Keratinocyte (primary cell): ENCODE results near the gene PLGRKT. TPM values are rescaled to one million over a fixed set of nuclear protein-coding genes. Genes with fewer than 3 reads are reported as not detected.

ENCODE experiments used
- DNase-seq: peaks from one replicate; pipeline ENCODE4 v3.0.0-alpha.2; 2011; ENCODE audit warnings: low read depth, missing footprints, low spot score
- FAIRE-seq: peaks from 2 replicates; lab custom pipeline; 2011; peaks lifted over from hg19 to GRCh38; lab: Jason Lieb, UNC
- H2AFZ ChIP-seq: 2 replicates; pipeline ENCODE4 v1.6.0; 2012; ENCODE audit warnings: low read length, control low read depth, inconsistent platforms; ENCODE audit not compliant: control insufficient read depth
- H3K27ac ChIP-seq: 2 replicates; pipeline ENCODE4 v1.5.1; 2011; ENCODE audit warnings: low read length; ENCODE audit not compliant: control insufficient read depth, insufficient read depth
- H3K27me3 ChIP-seq: 3 replicates; pipeline ENCODE4 v1.6.0; 2011; ENCODE audit warnings: low read length; ENCODE audit not compliant: control insufficient read depth, insufficient read depth; ENCODE audit errors: extremely low read depth
- H3K36me3 ChIP-seq, 2 experiments: 2 replicates in 1 of 2; 3 replicates in 1 of 2; pipeline ENCODE4 v1.5.1; 2011; ENCODE audit warnings: low read length in 2 of 2, mild to moderate bottlenecking in 1 of 2; ENCODE audit not compliant: control insufficient read depth in 2 of 2, insufficient read depth in 2 of 2; ENCODE audit errors: extremely low read depth in 1 of 2
- H3K4me1 ChIP-seq: 3 replicates; pipeline ENCODE4 v1.5.1; 2011; ENCODE audit warnings: low read length; ENCODE audit not compliant: control insufficient read depth, insufficient read depth; ENCODE audit errors: extremely low read depth
- H3K4me2 ChIP-seq: 3 replicates; pipeline ENCODE4 v1.6.0; 2011; ENCODE audit warnings: low read depth, low read length; ENCODE audit not compliant: control insufficient read depth, insufficient read depth; ENCODE audit errors: extremely low read depth
- H3K4me3 ChIP-seq, 3 experiments: fragments of 200-600 bp in 1 of 3; sonication (generic) in 1 of 3; 2 replicates in 2 of 3; 3 replicates in 1 of 3; pipeline ENCODE4 v1.5.1; 2011 to 2016; ENCODE audit warnings: low read length in 3 of 3, mild to moderate bottlenecking in 3 of 3, control low read depth in 2 of 3, inconsistent platforms in 1 of 3, low read depth in 1 of 3, mixed read lengths in 1 of 3, mixed run types in 1 of 3, moderate library complexity in 1 of 3; ENCODE audit not compliant: control insufficient read depth in 2 of 3, insufficient read depth in 2 of 3; ENCODE audit errors: extremely low read depth in 1 of 3
- H3K79me2 ChIP-seq: 2 replicates; pipeline ENCODE4 v1.6.0; 2012; ENCODE audit warnings: low read length; ENCODE audit not compliant: control insufficient read depth, insufficient read depth
- H3K9ac ChIP-seq: 3 replicates; pipeline ENCODE4 v1.6.0; 2011; ENCODE audit warnings: low read length; ENCODE audit not compliant: control insufficient read depth, insufficient read depth; ENCODE audit errors: extremely low read depth
- H3K9me1 ChIP-seq: 3 replicates; pipeline ENCODE4 v1.6.0; 2011; ENCODE audit warnings: low read length; ENCODE audit not compliant: control insufficient read depth, insufficient read depth; ENCODE audit errors: extremely low read depth
- H3K9me3 ChIP-seq: 2 replicates; pipeline ENCODE4 v1.5.1; 2012; ENCODE audit warnings: low read depth, low read length; ENCODE audit not compliant: control insufficient read depth
- H4K20me1 ChIP-seq: 3 replicates; pipeline ENCODE4 v1.6.0; 2011; ENCODE audit warnings: low read length; ENCODE audit not compliant: control insufficient read depth, insufficient read depth; ENCODE audit errors: extremely low read depth
- CTCF ChIP-seq, 3 experiments: IDR thresholded peaks in 1 of 3; conservative IDR thresholded peaks in 1 of 3; optimal IDR thresholded peaks in 1 of 3; 2 replicates in 2 of 3; 3 replicates in 1 of 3; pipeline versions ENCODE3 to v1.5.1; 2011; ENCODE audit warnings: low read length in 3 of 3, mild to moderate bottlenecking in 3 of 3, moderate library complexity in 2 of 3, control low read depth in 1 of 3, inconsistent platforms in 1 of 3; ENCODE audit not compliant: insufficient read depth in 2 of 3; ENCODE audit errors: extremely low read depth in 1 of 3
- EZH2 ChIP-seq: IDR thresholded peaks from one replicate; pipeline ENCODE4 v1.6.1; 2012; ENCODE audit warnings: inconsistent platforms, mild to moderate bottlenecking, low read length, moderate library complexity
- dilution Hi-C: fragments of 300-500 bp; cut with MboI; formaldehyde crosslinking; loops from one replicate; pipeline ENCODE4 v1.7.0; 2020; ENCODE audit warnings: low sequenced_read_pairs; ENCODE audit not compliant: extremely low pct_ligation_motif_present
- polyA plus RNA-seq, 5 experiments: library from polyadenylated mRNA; depleted of rRNA in 3 of 5; stranded (reverse) in 3 of 5; stranded (forward) in 1 of 5; unstranded in 1 of 5; fragments of >200 nt; gene quantifications; 1 replicate in 1 of 5; 2 replicates in 3 of 5; 3 replicates in 1 of 5; pipeline versions ENCODE4 v1.2.1 to v1.2.3, GENCODE V29; 2011 to 2012; ENCODE audit warnings: missing spikeins in 2 of 5, low read depth in 1 of 5, low replicate concordance in 1 of 5

PLGRKT gene
- polyA plus RNA-seq, 1 donor (not counting 4 experiments of a cell fraction or from before 2014, with no cell fraction given): 35.2 TPM

DNA sequence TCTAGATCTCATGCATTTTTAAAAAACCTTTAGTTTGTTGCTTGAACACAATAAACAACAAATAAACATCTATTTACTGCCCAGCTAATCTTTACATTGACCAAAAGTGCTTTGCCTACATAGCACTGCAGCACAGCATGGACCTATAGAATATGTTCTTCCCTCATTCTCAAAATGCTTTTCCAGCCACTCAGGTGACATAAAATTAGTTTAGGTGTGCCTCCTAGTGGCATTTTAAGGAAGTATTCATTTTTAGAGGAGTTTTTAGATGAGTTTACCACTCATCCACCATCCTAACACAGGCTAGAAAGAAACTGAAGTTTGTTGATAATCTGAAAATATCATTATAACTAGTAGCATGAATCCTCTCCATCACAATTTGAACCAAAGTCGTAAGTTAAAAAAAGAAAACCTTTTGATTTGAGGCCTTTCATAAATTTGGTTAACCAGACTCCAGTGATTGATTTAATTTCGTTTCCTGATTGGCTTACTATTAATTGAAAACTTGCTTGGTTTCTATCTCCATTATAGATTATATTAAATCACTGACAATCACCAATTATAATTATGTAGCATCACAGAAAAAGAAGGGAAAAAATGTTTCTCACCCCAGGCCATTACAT, 12.6 kb downstream of the PLGRKT start:
- Histone ChIP-seq H3K27me3 (no peaks in the 10 kb centered on the region), H2AFZ (no peak overlapping the region), H3K4me2 (no peak overlapping the region), H3K79me2 (no peaks in the 10 kb centered on the region), H3K9ac (no peak overlapping the region), H3K4me3 (no peak overlapping the region), H3K27ac (no peak overlapping the region), H3K36me3 (peaks cover 1 to 6% of the 10 kb centered on the region in 2 experiments), H4K20me1 (no peaks in the 10 kb centered on the region), H3K9me1 (no peaks in the 10 kb centered on the region), H3K9me3 (no peaks in the 10 kb centered on the region), H3K4me1 (no peaks in the 10 kb centered on the region)
- no peak for DNase-seq
- dilution Hi-C loops: no loop called here
- no peak for FAIRE-seq
- TF ChIP-seq EZH2: no peak
- peak in 2 of 3 experiments; percentile 41 to 51 for TF ChIP-seq CTCF (optimal IDR thresholded peaks at IDR 0.05 in 1 of 3, IDR thresholded peaks at IDR 0.05 in 1 of 3, conservative IDR thresholded peaks at IDR 0.05 in 1 of 3; ENCODE audit: extremely low read depth in 1 of 3, insufficient read depth in 2 of 3, low read length in 3 of 3)

GRCh38 chr9:5422276-5422675, 15.4 kb downstream of the PLGRKT start:
- no peak overlapping the region for H3K27ac ChIP-seq
- H3K9me3 ChIP-seq: no peaks in the 10 kb centered on the region
- FAIRE-seq (no peak), DNase-seq (no peak)
- no peak overlapping the region for H3K4me3 ChIP-seq
- H4K20me1 ChIP-seq: no peaks in the 10 kb centered on the region
- no peaks in the 10 kb centered on the region for H3K9me1 ChIP-seq
- no peak overlapping the region for H3K9ac ChIP-seq
- no peaks in the 10 kb centered on the region for H3K27me3 ChIP-seq
- H3K36me3 ChIP-seq: peaks cover 0 to 4% of the 10 kb centered on the region in 2 experiments
- dilution Hi-C loops: no loop called here
- H2AFZ ChIP-seq: no peak overlapping the region
- H3K79me2 ChIP-seq: no peaks in the 10 kb centered on the region
- TF ChIP-seq EZH2: no peak
- no peak for TF ChIP-seq CTCF (optimal IDR thresholded peaks at IDR 0.05 in 1 of 3, IDR thresholded peaks at IDR 0.05 in 1 of 3, conservative IDR thresholded peaks at IDR 0.05 in 1 of 3; ENCODE audit: extremely low read depth in 1 of 3, insufficient read depth in 2 of 3, low read length in 3 of 3)
- no peaks in the 10 kb centered on the region for H3K4me1 ChIP-seq
- H3K4me2 ChIP-seq: no peak overlapping the region
